Ishikawa (cell line): ENCODE measurements around the gene FGD6.

Experiments used
- CEBPB ChIP-seq: IDR thresholded peaks from 2 replicates; pipeline ENCODE4 v1.6.1; 2012
- CREB1 ChIP-seq: IDR thresholded peaks from 2 replicates; pipeline ENCODE4 v1.6.1; 2012; ENCODE audit warnings: low read depth
- EGR1 ChIP-seq: IDR thresholded peaks from 2 replicates; pipeline ENCODE4 v1.6.1; 2012
- EP300 ChIP-seq: IDR thresholded peaks from 2 replicates; pipeline ENCODE4 v1.6.1; 2012; ENCODE audit warnings: borderline replicate concordance
- FOXM1 ChIP-seq: IDR thresholded peaks from 2 replicates; pipeline ENCODE4 v1.6.1; 2012; ENCODE audit warnings: low read depth, borderline replicate concordance
- TAF1 ChIP-seq: IDR thresholded peaks from 2 replicates; pipeline ENCODE4 v1.6.1; 2012; ENCODE audit warnings: low read depth, mild to moderate bottlenecking
- TEAD4 ChIP-seq: IDR thresholded peaks from 2 replicates; pipeline ENCODE4 v1.6.1; 2012
- USF1 ChIP-seq: IDR thresholded peaks from 2 replicates; pipeline ENCODE4 v1.6.1; 2012
- YY1 ChIP-seq: IDR thresholded peaks from 2 replicates; pipeline ENCODE4 v1.6.1; 2012; ENCODE audit warnings: low read depth
- TF ChIP-seq, protein P1 (sequence below): IDR thresholded peaks from 2 replicates; pipeline ENCODE4 v1.6.1; 2012
- TF ChIP-seq, protein P2 (sequence below): IDR thresholded peaks from 2 replicates; pipeline ENCODE4 v1.6.1; 2012; ENCODE audit warnings: low read depth, mild to moderate bottlenecking

DNA sequence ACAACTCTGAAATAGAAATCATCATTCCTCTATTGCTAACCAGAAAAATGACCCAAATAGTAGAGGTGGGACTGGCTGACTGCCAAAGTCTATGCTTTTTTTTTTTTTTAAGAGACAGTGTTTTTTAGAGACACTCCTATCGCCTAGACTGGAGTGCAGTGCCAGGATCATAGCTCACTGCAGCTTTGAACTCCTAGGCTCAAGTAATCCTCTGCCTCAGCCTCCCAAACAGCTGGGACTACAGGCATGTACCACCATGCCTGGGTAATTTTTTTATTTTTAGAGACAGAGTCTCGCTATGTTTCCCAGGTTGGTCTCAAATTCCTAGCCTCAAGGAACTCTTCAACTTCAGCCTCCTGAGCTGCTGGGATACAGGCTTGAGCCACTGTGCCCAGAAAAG, 163.1 kb downstream of the FGD6 start:
- TF ChIP-seq, protein P1, sequence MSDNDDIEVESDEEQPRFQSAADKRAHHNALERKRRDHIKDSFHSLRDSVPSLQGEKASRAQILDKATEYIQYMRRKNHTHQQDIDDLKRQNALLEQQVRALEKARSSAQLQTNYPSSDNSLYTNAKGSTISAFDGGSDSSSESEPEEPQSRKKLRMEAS: no peak
- TF ChIP-seq EP300 (no peak), TAF1 (no peak), USF1 (no peak), EGR1 (no peak), YY1 (no peak), CREB1 (no peak), TEAD4 (no peak), CEBPB (no peak), FOXM1 (no peak)
- TF ChIP-seq, protein P2, sequence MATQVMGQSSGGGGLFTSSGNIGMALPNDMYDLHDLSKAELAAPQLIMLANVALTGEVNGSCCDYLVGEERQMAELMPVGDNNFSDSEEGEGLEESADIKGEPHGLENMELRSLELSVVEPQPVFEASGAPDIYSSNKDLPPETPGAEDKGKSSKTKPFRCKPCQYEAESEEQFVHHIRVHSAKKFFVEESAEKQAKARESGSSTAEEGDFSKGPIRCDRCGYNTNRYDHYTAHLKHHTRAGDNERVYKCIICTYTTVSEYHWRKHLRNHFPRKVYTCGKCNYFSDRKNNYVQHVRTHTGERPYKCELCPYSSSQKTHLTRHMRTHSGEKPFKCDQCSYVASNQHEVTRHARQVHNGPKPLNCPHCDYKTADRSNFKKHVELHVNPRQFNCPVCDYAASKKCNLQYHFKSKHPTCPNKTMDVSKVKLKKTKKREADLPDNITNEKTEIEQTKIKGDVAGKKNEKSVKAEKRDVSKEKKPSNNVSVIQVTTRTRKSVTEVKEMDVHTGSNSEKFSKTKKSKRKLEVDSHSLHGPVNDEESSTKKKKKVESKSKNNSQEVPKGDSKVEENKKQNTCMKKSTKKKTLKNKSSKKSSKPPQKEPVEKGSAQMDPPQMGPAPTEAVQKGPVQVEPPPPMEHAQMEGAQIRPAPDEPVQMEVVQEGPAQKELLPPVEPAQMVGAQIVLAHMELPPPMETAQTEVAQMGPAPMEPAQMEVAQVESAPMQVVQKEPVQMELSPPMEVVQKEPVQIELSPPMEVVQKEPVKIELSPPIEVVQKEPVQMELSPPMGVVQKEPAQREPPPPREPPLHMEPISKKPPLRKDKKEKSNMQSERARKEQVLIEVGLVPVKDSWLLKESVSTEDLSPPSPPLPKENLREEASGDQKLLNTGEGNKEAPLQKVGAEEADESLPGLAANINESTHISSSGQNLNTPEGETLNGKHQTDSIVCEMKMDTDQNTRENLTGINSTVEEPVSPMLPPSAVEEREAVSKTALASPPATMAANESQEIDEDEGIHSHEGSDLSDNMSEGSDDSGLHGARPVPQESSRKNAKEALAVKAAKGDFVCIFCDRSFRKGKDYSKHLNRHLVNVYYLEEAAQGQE: no peak
